LNCaP clone FGC (cell line): ENCODE data around the gene RNF212B.
"Not testable (repeated sequence)": the region's sequence is repeated elsewhere in the genome, so short reads cannot be mapped to it uniquely, and the experiment has no call there.

Experiments used
- DNase-seq: peaks from one replicate; pipeline ENCODE4 v3.0.0-alpha.2; 2011; ENCODE audit warnings: low read depth
- H3K4me3 ChIP-seq: 2 replicates; pipeline ENCODE4 v1.5.1; 2011; ENCODE audit warnings: mild to moderate bottlenecking, low read depth, low read length, control low read depth
- TF ChIP-seq, protein P1 (sequence below): IDR thresholded peaks from 2 replicates; pipeline ENCODE4 v1.5.1; 2012; ENCODE audit warnings: mild to moderate bottlenecking; ENCODE audit not compliant: control insufficient read depth, insufficient read depth; ENCODE audit errors: extremely low read depth

The RNF212B gene

DNA sequence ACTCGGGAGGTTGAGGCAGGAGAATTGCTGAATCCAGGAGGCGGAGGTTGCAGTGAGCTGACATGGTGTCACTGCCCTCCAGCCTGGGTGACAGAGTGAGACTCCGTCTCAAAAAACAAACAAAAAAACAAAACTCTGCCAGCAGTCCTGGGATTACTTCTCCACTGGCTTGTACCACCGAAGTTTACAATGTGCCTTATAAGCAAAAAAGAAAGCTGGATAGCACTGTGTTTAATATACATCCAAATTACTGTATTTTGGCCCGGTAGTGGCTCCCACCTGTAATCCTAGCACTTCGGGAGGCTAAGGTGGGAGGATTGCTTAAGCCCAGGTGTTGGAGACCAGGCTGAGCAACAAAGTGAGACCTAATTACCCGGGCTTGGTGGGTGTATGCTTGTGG, 31.5 kb downstream of the RNF212B start:
- H3K4me3 ChIP-seq = no peak overlapping the region
- TF ChIP-seq, protein P1, sequence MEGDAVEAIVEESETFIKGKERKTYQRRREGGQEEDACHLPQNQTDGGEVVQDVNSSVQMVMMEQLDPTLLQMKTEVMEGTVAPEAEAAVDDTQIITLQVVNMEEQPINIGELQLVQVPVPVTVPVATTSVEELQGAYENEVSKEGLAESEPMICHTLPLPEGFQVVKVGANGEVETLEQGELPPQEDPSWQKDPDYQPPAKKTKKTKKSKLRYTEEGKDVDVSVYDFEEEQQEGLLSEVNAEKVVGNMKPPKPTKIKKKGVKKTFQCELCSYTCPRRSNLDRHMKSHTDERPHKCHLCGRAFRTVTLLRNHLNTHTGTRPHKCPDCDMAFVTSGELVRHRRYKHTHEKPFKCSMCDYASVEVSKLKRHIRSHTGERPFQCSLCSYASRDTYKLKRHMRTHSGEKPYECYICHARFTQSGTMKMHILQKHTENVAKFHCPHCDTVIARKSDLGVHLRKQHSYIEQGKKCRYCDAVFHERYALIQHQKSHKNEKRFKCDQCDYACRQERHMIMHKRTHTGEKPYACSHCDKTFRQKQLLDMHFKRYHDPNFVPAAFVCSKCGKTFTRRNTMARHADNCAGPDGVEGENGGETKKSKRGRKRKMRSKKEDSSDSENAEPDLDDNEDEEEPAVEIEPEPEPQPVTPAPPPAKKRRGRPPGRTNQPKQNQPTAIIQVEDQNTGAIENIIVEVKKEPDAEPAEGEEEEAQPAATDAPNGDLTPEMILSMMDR = no peak
- no peak for DNase-seq

DNA sequence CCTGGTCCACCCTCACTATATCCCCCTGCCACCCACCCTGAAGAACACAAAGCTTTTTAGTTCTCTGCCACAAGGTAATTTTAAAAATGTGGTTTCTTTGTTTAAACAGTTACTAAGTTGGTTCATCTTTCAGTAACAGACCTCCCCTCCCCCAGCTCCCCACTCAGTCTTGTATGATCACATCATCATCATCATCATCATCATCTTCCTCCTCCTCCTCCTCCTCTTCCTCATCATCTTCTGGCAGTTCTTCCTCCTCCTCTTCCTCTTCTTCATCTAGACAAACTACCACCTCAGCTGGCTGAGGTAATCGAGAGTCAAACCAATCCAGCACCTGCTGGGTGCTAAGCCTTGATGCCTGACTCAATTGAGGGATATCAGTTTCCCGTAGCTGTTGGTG, 37.7 kb downstream of the RNF212B start:
- TF ChIP-seq, protein P1 = no peak
- H3K4me3 ChIP-seq = no peak overlapping the region
- no peak for DNase-seq

DNA sequence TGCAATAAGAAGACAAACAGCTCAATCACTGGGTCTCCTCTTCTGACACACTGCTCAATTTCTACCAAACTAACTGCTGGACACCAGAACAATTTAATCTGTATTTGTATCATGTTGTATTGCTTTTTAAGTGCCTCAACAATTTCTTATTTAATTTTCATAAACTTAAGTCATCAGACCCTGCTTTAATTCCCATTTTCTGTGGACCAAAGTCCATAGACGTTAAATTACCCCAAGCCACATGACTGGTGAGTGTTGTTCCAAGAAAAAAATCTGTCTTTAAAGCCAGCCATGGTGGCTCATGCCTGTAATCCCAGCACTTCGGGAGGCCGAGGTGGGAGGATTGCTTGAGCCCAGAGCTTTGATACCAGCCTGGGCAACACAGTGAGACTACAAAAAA, 39.5 kb downstream of the RNF212B start:
- TF ChIP-seq, protein P1 = no peak
- no peak for DNase-seq
- H3K4me3 ChIP-seq = no peak overlapping the region

DNA sequence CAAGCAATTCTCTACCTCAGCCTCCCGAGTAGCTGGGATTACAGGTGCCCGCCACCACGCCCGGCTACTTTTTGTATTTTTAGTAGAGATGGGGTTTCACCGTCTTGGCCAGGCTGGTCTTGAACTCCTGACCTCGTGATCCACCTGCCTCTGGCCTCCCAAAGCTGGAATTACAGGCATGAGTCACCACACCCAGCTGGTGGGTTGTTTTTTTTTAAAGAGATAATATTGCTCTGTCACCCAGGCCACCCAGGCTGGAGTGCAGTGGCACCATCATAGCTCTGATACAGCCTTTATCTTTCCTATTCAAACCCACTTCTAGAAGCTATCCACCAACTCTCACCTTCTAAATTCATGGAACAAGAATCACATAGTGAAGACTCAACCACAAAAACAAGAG, 40.2 kb downstream of the RNF212B start:
- H3K4me3 ChIP-seq, DNase-seq: not testable (repeated sequence)

DNA sequence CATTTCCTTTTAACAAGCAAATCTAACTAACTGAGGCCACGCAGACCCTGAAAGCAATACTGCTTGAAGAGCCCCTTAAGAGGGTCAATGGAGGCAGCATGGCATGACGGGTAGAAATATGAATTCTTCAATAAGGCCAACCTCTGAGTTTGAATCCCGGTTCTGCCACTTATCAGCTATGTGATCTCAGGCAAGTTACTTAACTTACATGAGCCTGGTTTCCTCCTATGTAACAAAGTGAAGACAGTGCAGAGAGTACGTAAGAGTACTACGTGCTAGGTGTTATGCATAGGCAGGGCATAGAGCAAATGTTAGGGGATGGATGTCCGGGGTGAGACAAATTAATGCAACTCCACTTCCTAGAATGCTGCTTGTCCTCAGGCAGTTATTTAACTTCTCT, 43.5 kb downstream of the RNF212B start:
- DNase-seq = no peak
- H3K4me3 ChIP-seq = no peak overlapping the region
- TF ChIP-seq, protein P1 = no peak

DNA sequence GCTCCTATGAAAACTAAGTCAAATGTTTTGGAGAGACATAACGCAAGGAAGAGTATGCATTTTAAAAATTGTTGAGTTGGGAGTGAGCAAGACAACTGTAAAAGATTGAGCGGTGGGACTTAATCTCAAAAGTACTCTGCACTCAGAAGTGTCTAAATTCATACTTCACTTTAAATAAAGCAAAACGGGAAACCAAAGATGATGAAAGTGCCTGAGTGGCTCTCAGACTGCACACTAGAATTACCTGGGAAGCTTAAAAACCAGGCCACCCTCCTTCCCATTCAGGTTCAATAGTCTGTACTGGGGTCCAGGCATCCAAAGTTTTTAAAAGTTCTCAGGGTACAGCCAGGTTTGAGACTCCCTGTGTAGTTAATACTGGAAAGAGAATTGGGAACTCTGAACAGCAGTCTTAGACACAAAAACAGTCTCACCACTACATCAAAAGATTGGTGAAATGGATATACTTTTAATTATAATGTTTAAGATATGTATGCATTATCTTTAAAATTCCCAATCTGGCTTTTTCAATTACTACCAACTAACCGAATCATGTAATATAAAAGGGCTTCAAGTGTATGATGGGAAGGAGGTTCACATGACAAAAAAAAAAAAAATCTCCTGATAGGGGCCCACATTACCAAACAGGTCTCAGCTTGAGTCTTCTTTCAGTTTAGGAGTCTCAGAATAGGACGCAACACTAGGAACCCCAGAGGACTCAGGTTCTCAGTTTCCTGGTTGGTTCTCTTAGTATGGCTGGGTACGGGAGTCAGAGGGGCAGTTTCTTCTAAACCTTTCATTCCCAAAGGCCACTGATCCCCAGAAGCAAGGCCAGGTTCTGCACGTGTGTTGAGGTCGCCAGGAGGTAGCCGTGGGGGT, 47.2 kb downstream of the RNF212B start:
- DNase-seq = no peak
- peak overlapping the region; percentile 95 for H3K4me3 ChIP-seq
- TF ChIP-seq, protein P1 = no peak

DNA sequence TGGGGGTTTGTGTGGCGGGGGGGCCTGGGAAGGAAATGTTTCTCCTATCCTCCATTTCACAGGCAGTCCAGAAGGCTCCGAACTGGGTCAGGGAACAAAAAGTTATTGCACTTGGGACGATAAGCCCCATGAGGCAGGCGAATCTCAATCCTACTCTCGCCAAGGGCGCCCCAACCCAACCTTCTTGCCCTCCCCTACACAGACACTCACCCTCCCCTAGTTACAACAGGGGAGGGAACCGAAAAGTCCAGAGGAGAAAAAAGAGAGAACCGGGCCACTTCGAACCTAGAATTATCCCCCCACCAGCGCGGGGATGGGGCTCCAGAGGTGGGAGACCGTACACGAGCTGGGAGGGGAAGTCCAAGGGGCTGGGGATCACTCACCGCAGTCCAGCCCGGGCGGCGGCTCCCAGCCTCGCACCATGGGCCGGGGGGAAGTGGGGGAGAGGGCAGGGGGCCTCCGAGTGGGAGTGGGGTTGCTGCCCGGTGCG, 47.8 kb downstream of the RNF212B start:
- DNase-seq = no peak
- TF ChIP-seq, protein P1 = no peak
- peak overlapping the region; percentile 95 for H3K4me3 ChIP-seq
